Endothelial cell of umbilical vein (primary cell): ENCODE results near the gene POMGNT2. TPM values are rescaled to one million over a fixed set of nuclear protein-coding genes. Genes with fewer than 3 reads are reported as not detected.

Source experiments
- BruUV-seq: library from RNA; stranded (reverse); fragments of 400-500 nt; replicated peaks from 2 replicates; lab custom pipeline; 2021; lab: Mats Ljungman, UMichigan
- CTCF ChIA-PET: fragments of 300-600, 350-600 bp; sonication (Branson Sonifier 250); formaldehyde crosslinking; loops from one replicate; lab custom pipeline; 2021; ENCODE audit warnings: antibody characterized with exemption, inconsistent platforms; lab: Charles Lee
- POLR2A ChIA-PET: fragments of 300-600, 350-600 bp; sonication (Branson Sonifier 250); formaldehyde crosslinking; loops from one replicate; lab custom pipeline; 2021; ENCODE audit warnings: antibody characterized with exemption, inconsistent platforms; lab: Charles Lee
- DNase-seq: peaks from one replicate; pipeline ENCODE4 v3.0.0-alpha.2; 2011; ENCODE audit warnings: low read depth, low spot score
- FAIRE-seq: peaks from 2 replicates; lab custom pipeline; 2011; peaks lifted over from hg19 to GRCh38; lab: Jason Lieb, UNC
- H2AFZ ChIP-seq: 2 replicates; pipeline ENCODE4 v1.6.0; 2012; ENCODE audit warnings: low read depth, low read length, control low read depth, inconsistent platforms
- H3K27ac ChIP-seq: 2 replicates; pipeline ENCODE4 v1.5.1; 2011; ENCODE audit warnings: low read depth, mild to moderate bottlenecking, control low read depth, low read length, moderate library complexity; ENCODE audit not compliant: insufficient read depth
- H3K27me3 ChIP-seq, 2 experiments: 2 replicates each; pipeline versions ENCODE4 v1.6.0 to v1.6.1; 2011; ENCODE audit warnings: low read length in 2 of 2, mixed read lengths in 1 of 2; ENCODE audit not compliant: control insufficient read depth in 2 of 2, insufficient read depth in 2 of 2
- H3K36me3 ChIP-seq, 2 experiments: 2 replicates in 1 of 2; 3 replicates in 1 of 2; pipeline ENCODE4 v1.5.1; 2011; ENCODE audit warnings: low read length in 2 of 2, mild to moderate bottlenecking in 1 of 2, moderate library complexity in 1 of 2; ENCODE audit not compliant: control insufficient read depth in 2 of 2, insufficient read depth in 2 of 2; ENCODE audit errors: extremely low read depth in 1 of 2
- H3K4me1 ChIP-seq: 3 replicates; pipeline ENCODE4 v1.5.1; 2011; ENCODE audit warnings: mild to moderate bottlenecking, low read length; ENCODE audit not compliant: control insufficient read depth, insufficient read depth; ENCODE audit errors: extremely low read depth
- H3K4me2 ChIP-seq: 2 replicates; pipeline ENCODE4 v1.6.1; 2011; ENCODE audit warnings: low read length, control low read depth, mixed read lengths; ENCODE audit not compliant: insufficient read depth
- H3K4me3 ChIP-seq, 3 experiments: fragments of 200-600 bp in 1 of 3; sonication (generic), shearing (Covaris generic) in 1 of 3; replicated peaks in 1 of 3; 2 replicates each; pipeline ENCODE4 v1.5.1; 2011 to 2016; ENCODE audit warnings: control low read depth in 3 of 3, low read length in 3 of 3, mild to moderate bottlenecking in 2 of 3, inconsistent platforms in 1 of 3, low read depth in 1 of 3, moderate library complexity in 1 of 3; ENCODE audit not compliant: insufficient read depth in 1 of 3
- H3K79me2 ChIP-seq: 2 replicates; pipeline ENCODE4 v1.6.0; 2012; ENCODE audit warnings: low read length, inconsistent platforms; ENCODE audit not compliant: control insufficient read depth, insufficient read depth
- H3K9ac ChIP-seq: replicated peaks from 2 replicates; pipeline ENCODE3; 2011; ENCODE audit warnings: low read length, control low read depth; ENCODE audit not compliant: insufficient read depth; ENCODE audit errors: extremely low read depth
- H3K9me1 ChIP-seq: replicated peaks from 3 replicates; pipeline ENCODE4 v1.6.0; 2011; ENCODE audit warnings: mild to moderate bottlenecking, low read length; ENCODE audit not compliant: control insufficient read depth, insufficient read depth; ENCODE audit errors: extremely low read depth
- H3K9me3 ChIP-seq: replicated peaks from 2 replicates; pipeline ENCODE4 v1.5.1; 2012; ENCODE audit warnings: low read length, inconsistent platforms; ENCODE audit not compliant: control insufficient read depth, insufficient read depth
- H4K20me1 ChIP-seq: replicated peaks from 2 replicates; pipeline ENCODE3; 2011; ENCODE audit warnings: mild to moderate bottlenecking, low read length; ENCODE audit not compliant: control insufficient read depth, insufficient read depth; ENCODE audit errors: extremely low read depth
- EZH2 ChIP-seq: IDR thresholded peaks from 2 replicates; pipeline ENCODE4 v1.6.1; 2012; ENCODE audit warnings: borderline replicate concordance, low read depth, mild to moderate bottlenecking, moderate library complexity, low read length, inconsistent platforms; ENCODE audit not compliant: severe bottlenecking
- FOS ChIP-seq: IDR thresholded peaks from 2 replicates; pipeline ENCODE4 v1.6.1; 2011; ENCODE audit warnings: mild to moderate bottlenecking, low read length, moderate library complexity, borderline replicate concordance; ENCODE audit not compliant: insufficient read depth
- GATA2 ChIP-seq: IDR thresholded peaks from 2 replicates; pipeline ENCODE4 v1.7.0; 2011; ENCODE audit warnings: low read depth, mild to moderate bottlenecking, moderate library complexity, mixed read lengths, low read length; ENCODE audit not compliant: insufficient read length, insufficient read depth
- JUN ChIP-seq: IDR thresholded peaks from 2 replicates; pipeline ENCODE4 v1.6.1; 2011; ENCODE audit warnings: borderline replicate concordance, low read depth; ENCODE audit not compliant: insufficient read length, insufficient read depth
- MYC ChIP-seq: IDR thresholded peaks from one replicate; pipeline ENCODE4 v1.6.1; 2011; ENCODE audit warnings: mild to moderate bottlenecking, low read depth, low read length
- POLR2A ChIP-seq: IDR thresholded peaks from 2 replicates; pipeline ENCODE4 v1.6.1; 2012; ENCODE audit warnings: low read depth, mild to moderate bottlenecking, control low read depth, low read length
- POLR2AphosphoS5 ChIP-seq: IDR thresholded peaks from 2 replicates; pipeline ENCODE4 v1.6.1; 2012; ENCODE audit warnings: low read depth, mild to moderate bottlenecking, control low read depth, low read length, moderate library complexity; ENCODE audit not compliant: insufficient read depth
- dilution Hi-C: fragments of 300-500 bp; cut with MboI; formaldehyde crosslinking; loops from one replicate; pipeline ENCODE4 v1.15.0; 2019; ENCODE audit warnings: low sequenced_read_pairs; ENCODE audit not compliant: extremely low pct_ligation_motif_present
- intact Hi-C: fragments of 100-400 bp; cut with micrococcal nuclease; formaldehyde crosslinking; loops from one replicate; pipeline ENCODE4 v1.10.0; 2022
- polyA plus RNA-seq, 4 experiments: library from polyadenylated mRNA; depleted of rRNA in 3 of 4; stranded (reverse) in 3 of 4; unstranded in 1 of 4; fragments of >200 nt; gene quantifications; 2 replicates each; pipeline versions ENCODE4 v1.2.1 to v1.2.3, GENCODE V29; 2011 to 2012; ENCODE audit warnings: missing spikeins in 1 of 4
- total RNA-seq: library from RNA; stranded (reverse); gene quantifications from 2 replicates; pipeline ENCODE4 v1.2.3, GENCODE V29; 2021
- TF ChIP-seq, protein P1 (sequence below), 2 donors: IDR thresholded peaks; 1 replicate in 1 of 2; 2 replicates in 1 of 2; pipeline ENCODE4 v1.5.1; 2011; ENCODE audit warnings: low read length in 2 of 2, mild to moderate bottlenecking in 2 of 2, moderate library complexity in 2 of 2, control low read depth in 1 of 2, inconsistent platforms in 1 of 2, low read depth in 1 of 2; ENCODE audit not compliant: insufficient read depth in 1 of 2; ENCODE audit errors: extremely low read depth in 1 of 2
- TF ChIP-seq, protein P2 (sequence below): IDR thresholded peaks from 2 replicates; pipeline ENCODE4 v1.6.1; 2011; ENCODE audit not compliant: insufficient read depth, insufficient read length

POMGNT2 gene
- total and polyA plus RNA-seq, 2 donors (not counting 3 experiments of a cell fraction or from before 2014, with no cell fraction given) = 6.4 to 16.3 TPM

DNA sequence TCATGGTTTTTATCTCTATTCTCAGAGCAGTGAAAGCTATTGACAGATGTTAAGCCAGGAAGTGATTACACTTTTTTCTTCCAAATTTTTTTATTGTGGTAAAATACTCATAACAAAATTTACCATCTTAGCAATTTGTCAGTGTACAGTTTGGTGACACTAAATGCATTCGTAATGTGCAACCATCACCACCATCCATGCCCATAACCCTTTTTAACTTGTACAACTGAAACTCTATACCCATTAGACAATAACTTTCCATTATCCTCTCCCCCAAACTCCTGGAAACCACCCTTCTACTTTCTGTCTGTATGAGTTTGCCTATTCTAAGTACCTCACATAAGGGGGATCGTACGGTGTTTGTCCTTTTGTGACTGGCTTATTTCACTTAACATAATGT, 15.1 kb upstream of the POMGNT2 start:
- dilution Hi-C loops = no loop called here
- DNase-seq (no peak), FAIRE-seq (no peak)
- H3K36me3 ChIP-seq = no peaks in the 10 kb centered on the region
- no peak overlapping the region for H3K4me3 ChIP-seq
- H3K4me1 ChIP-seq = no peaks in the 10 kb centered on the region
- H3K9me3 ChIP-seq = no peaks in the 10 kb centered on the region
- CTCF ChIA-PET = interaction anchor here (0.9 to 1.1 kb wide), 2 partner anchors 8 to 159 kb away, joined by 3 to 4 read pairs; no protein-coding TSS in a partner anchor
- no peak overlapping the region for H3K9ac ChIP-seq
- H3K79me2 ChIP-seq = no peaks in the 10 kb centered on the region
- no peak overlapping the region for H3K4me2 ChIP-seq
- no peaks in the 10 kb centered on the region for H3K9me1 ChIP-seq
- no TSS peak for BruUV-seq
- intact Hi-C loops = no loop called here
- no peak overlapping the region for H2AFZ ChIP-seq
- no peak for TF ChIP-seq EZH2
- TF ChIP-seq FOS = no peak
- TF ChIP-seq, protein P1, sequence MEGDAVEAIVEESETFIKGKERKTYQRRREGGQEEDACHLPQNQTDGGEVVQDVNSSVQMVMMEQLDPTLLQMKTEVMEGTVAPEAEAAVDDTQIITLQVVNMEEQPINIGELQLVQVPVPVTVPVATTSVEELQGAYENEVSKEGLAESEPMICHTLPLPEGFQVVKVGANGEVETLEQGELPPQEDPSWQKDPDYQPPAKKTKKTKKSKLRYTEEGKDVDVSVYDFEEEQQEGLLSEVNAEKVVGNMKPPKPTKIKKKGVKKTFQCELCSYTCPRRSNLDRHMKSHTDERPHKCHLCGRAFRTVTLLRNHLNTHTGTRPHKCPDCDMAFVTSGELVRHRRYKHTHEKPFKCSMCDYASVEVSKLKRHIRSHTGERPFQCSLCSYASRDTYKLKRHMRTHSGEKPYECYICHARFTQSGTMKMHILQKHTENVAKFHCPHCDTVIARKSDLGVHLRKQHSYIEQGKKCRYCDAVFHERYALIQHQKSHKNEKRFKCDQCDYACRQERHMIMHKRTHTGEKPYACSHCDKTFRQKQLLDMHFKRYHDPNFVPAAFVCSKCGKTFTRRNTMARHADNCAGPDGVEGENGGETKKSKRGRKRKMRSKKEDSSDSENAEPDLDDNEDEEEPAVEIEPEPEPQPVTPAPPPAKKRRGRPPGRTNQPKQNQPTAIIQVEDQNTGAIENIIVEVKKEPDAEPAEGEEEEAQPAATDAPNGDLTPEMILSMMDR (IDR thresholded peaks at IDR 0.05; ENCODE audit: extremely low read depth in 1 of 2, insufficient read depth in 1 of 2, low read depth in 1 of 2, low read length in 2 of 2) = no peak
- no peak for TF ChIP-seq GATA2
- TF ChIP-seq POLR2AphosphoS5 = no peak
- TF ChIP-seq, protein P2, sequence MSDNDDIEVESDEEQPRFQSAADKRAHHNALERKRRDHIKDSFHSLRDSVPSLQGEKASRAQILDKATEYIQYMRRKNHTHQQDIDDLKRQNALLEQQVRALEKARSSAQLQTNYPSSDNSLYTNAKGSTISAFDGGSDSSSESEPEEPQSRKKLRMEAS = no peak
- no peak for TF ChIP-seq MYC
- no peak for TF ChIP-seq POLR2A
- TF ChIP-seq JUN = no peak
- no peaks in the 10 kb centered on the region for H4K20me1 ChIP-seq
- POLR2A ChIA-PET = no interaction called here
- peaks cover 10 to 16% of the 10 kb centered on the region in 2 experiments for H3K27me3 ChIP-seq
- H3K27ac ChIP-seq = no peak overlapping the region
